Nephron (organoid): Measurements from ENCODE around the gene HSD3B7.

ENCODE experiments used
- H3K27ac Mint-ChIP-seq, 3 experiments: 2 replicates each; pipeline ENCODE4 v1.8.0; 2020; ENCODE audit warnings: mixed read lengths in 3 of 3, mild to moderate bottlenecking in 2 of 3, moderate library complexity in 1 of 3
- H3K27me3 Mint-ChIP-seq: 2 replicates; pipeline ENCODE4 v1.8.0; 2021; ENCODE audit warnings: low read depth, mild to moderate bottlenecking, moderate library complexity, mixed read lengths
- H3K36me3 Mint-ChIP-seq: 2 replicates; pipeline ENCODE4 v1.8.0; 2020; ENCODE audit warnings: low read depth, mixed read lengths
- H3K4me1 Mint-ChIP-seq: 2 replicates; pipeline ENCODE4 v1.8.0; 2020; ENCODE audit warnings: mixed read lengths
- H3K4me3 Mint-ChIP-seq, 3 experiments: 2 replicates each; pipeline ENCODE4 v1.8.0; 2020; ENCODE audit warnings: mild to moderate bottlenecking in 3 of 3, mixed read lengths in 3 of 3, moderate library complexity in 2 of 3
- H3K9me3 Mint-ChIP-seq: 2 replicates; pipeline ENCODE4 v1.8.0; 2020; ENCODE audit warnings: mixed read lengths
- CTCF ChIP-seq, 3 experiments: fragments of 200-600 bp; sonication (generic); IDR thresholded peaks; one replicate each; pipeline ENCODE4 v1.5.0; 2021; ENCODE audit warnings: antibody characterized with exemption in 3 of 3; ENCODE audit not compliant: unreplicated experiment in 3 of 3

HSD3B7 gene

GRCh38 chr16:30977502-30977901 lies 7.5 kb upstream of the HSD3B7 start:
- peaks cover 56% of the 10 kb centered on the region for H3K36me3 Mint-ChIP-seq
- peak in 1 of 3 experiments; percentile 24 for TF ChIP-seq CTCF (IDR thresholded peaks at IDR 0.05; ENCODE audit: unreplicated experiment in 3 of 3)
- no peaks in the 10 kb centered on the region for H3K9me3 Mint-ChIP-seq
- H3K27me3 Mint-ChIP-seq, result no peaks in the 10 kb centered on the region
- no peaks in the 10 kb centered on the region for H3K4me1 Mint-ChIP-seq
- H3K4me3 Mint-ChIP-seq, result no peak overlapping the region
- H3K27ac Mint-ChIP-seq, result no peak overlapping the region

GRCh38 chr16:30979170-30980022 lies 5.6 kb upstream of the HSD3B7 start:
- H3K27me3 Mint-ChIP-seq, result no peaks in the 10 kb centered on the region
- no peaks in the 10 kb centered on the region for H3K4me1 Mint-ChIP-seq
- no peak overlapping the region for H3K4me3 Mint-ChIP-seq
- no peaks in the 10 kb centered on the region for H3K9me3 Mint-ChIP-seq
- peaks cover 47% of the 10 kb centered on the region for H3K36me3 Mint-ChIP-seq
- no peak overlapping the region for H3K27ac Mint-ChIP-seq
- TF ChIP-seq CTCF (IDR thresholded peaks at IDR 0.05; ENCODE audit: unreplicated experiment in 3 of 3), result no peak

DNA sequence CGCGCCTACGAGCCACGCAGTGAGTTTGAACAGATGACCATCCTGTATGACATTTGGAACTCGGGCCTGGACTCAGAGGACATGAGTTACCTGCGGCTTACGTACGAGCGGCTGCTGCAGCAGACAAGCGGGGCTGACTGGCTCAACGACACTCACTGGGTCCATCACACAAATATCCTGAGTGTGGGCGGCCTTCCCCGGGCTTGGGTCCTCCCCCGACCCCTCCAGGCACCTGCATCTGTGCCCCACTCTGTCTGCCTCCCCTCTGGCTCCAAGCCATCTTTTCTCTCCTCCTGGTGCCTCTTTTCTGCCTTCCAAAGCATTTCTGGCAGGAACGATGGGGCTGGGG lies 5.0 kb upstream of the HSD3B7 start:
- no peaks in the 10 kb centered on the region for H3K9me3 Mint-ChIP-seq
- H3K4me3 Mint-ChIP-seq, result no peak overlapping the region
- H3K36me3 Mint-ChIP-seq, result peaks cover 44% of the 10 kb centered on the region
- no peak overlapping the region for H3K27ac Mint-ChIP-seq
- no peaks in the 10 kb centered on the region for H3K4me1 Mint-ChIP-seq
- H3K27me3 Mint-ChIP-seq, result no peaks in the 10 kb centered on the region
- no peak for TF ChIP-seq CTCF (IDR thresholded peaks at IDR 0.05; ENCODE audit: unreplicated experiment in 3 of 3)

DNA sequence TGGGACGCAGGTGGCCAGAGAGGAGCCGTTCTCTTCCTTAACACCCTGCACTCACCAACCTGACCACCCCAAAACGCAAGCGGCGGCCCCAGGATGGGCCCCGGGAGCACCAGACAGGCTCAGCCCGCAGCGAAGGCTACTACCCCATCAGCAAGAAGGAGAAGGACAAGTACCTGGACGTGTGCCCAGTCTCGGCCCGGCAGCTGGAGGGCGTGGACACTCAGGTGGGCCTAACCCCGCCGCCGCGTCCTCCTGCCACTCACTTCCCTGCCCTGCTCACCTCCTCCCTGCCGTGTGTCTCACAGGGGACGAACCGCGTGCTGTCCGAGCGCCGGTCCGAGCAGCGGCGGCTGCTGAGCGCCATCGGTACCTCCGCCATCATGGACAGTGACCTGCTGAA lies 4.6 kb upstream of the HSD3B7 start:
- Mint-ChIP-seq H3K4me1 (no peaks in the 10 kb centered on the region), H3K36me3 (peaks cover 44% of the 10 kb centered on the region), H3K9me3 (no peaks in the 10 kb centered on the region), H3K27me3 (no peaks in the 10 kb centered on the region), H3K27ac (no peak overlapping the region), H3K4me3 (no peak overlapping the region)
- TF ChIP-seq CTCF (IDR thresholded peaks at IDR 0.05; ENCODE audit: unreplicated experiment in 3 of 3), result no peak

DNA sequence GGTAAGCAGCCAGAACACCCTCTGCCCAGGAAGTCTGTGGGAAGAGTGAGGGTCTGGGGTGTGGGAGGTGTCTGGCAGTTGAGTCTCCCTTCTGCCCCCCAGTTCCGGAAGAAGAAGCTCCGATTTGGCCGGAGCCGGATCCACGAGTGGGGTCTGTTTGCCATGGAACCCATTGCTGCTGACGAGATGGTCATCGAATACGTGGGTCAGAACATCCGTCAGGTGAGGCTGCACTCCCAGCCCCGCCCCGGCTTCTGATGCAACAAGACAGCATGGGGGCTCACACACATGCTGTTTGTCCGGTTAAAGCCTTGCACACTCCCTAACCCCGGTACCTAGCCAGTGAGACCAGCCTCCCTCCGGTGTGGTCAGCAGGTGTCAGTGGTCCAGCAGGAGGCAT lies 4.0 kb upstream of the HSD3B7 start:
- H3K4me3 Mint-ChIP-seq, result no peak overlapping the region
- peaks cover 39% of the 10 kb centered on the region for H3K36me3 Mint-ChIP-seq
- no peak for TF ChIP-seq CTCF (IDR thresholded peaks at IDR 0.05; ENCODE audit: unreplicated experiment in 3 of 3)
- H3K9me3 Mint-ChIP-seq, result no peaks in the 10 kb centered on the region
- no peaks in the 10 kb centered on the region for H3K27me3 Mint-ChIP-seq
- H3K27ac Mint-ChIP-seq, result no peak overlapping the region
- H3K4me1 Mint-ChIP-seq, result no peaks in the 10 kb centered on the region
